NCI-H82 (cell line): Measurements from ENCODE around the gene GMPPB.
A peak's percentile ranks its signal among the peaks of the same experiment; 100 is the strongest.
"Not testable (repeated sequence)": the region's sequence is repeated elsewhere in the genome, so short reads cannot be mapped to it uniquely, and the experiment has no call there.

Experiments
- DNase-seq: peaks from one replicate; lab custom pipeline; 2025; lab: John Stamatoyannopoulos, UW

The GMPPB gene

GRCh38 chr3:49713336-49714105 is 10.2 kb downstream of the GMPPB start:
- DNase-seq, result no peak

- no peak for DNase-seq
Measured at GRCh38 chr3:49712631-49713317, 11.0 kb downstream of the GMPPB start.

GRCh38 chr3:49712166-49712565 is 11.6 kb downstream of the GMPPB start:
- no peak for DNase-seq

DNA sequence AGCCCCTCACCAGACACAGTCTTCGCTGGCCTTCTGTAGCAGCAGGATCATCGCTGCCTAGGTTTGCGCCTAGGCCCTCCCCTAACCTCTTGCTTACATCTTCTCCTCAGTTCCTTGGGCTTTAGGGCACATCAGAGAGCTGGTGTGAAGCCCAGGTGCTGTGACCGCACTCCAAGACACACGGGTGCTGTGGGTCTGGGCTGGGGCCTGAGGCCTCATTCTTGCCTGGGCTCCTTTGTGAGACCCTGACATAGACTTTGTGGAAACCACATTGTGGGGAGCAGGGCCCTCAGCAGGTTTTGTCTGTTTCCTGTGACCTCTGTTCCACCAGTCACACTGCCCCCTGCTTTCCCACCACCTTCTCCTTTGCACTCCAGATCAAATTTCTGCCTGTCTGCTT is 12.3 kb downstream of the GMPPB start:
- DNase-seq, result no peak

- DNase-seq, result no peak
Measured at GRCh38 chr3:49709852-49710251, 13.9 kb downstream of the GMPPB start.

- no peak for DNase-seq
Measured at GRCh38 chr3:49707113-49707480, 16.7 kb downstream of the GMPPB start.

DNA sequence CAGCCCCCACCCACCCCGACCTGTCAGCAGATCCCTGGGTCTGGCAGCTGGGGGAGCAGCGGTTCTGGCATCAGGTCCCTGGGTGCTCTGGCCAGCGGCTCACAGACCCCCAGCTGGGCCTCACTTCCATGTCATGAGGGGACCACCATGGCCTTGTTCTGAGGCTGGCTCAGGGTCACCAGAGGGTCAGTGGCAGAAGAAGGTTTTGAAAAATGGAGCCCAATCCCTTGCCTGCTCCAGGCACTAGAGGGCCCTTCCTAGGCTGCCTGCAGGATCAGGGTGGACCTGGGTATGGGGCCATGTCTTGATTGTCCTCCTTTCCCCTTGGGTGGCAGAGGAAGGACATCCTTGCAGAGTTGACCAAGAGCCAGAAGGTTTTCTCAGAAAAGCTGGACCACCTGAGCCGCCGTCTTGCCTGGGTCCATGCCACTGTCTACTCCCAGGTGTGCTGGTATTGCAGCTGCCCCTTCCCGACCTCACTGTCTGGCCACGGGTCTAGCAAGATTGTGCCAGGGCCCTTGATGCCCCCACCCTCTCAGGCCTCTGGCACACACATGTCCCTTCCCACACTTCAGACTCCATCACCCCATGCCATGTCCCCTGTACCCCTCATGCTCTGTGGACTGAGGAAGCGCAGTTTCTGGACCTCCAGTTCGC is 17.2 kb downstream of the GMPPB start:
- no peak for DNase-seq

- no peak for DNase-seq
Measured at GRCh38 chr3:49705390-49705960, 18.3 kb downstream of the GMPPB start.

GRCh38 chr3:49704629-49705028 is 19.1 kb downstream of the GMPPB start:
- no peak for DNase-seq

DNA sequence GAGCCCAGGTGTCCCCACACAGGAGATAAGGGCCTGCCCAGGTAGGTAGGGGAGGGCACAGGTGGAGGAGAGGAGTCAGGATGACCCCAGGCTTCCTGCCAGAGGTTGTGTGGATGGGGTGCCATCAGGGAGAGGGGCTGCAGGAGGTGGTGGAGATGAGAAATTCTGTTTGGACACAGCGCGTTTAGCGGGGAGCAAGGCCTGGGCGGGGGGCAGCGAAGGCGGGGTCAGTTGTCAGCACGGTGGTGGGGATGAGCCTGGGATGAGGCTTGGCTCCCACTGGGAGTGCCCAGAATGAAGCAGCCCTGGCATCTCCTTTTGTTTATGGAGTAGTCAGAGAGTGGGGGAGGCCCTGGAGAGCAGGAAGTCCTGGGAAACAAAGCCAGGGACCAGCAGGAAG is 19.8 kb downstream of the GMPPB start:
- no peak for DNase-seq

GRCh38 chr3:49703443-49703927 is 20.3 kb downstream of the GMPPB start:
- DNase-seq, result peak; percentile 77

- no peak for DNase-seq
Measured at GRCh38 chr3:49702672-49703071, 21.1 kb downstream of the GMPPB start.

DNA sequence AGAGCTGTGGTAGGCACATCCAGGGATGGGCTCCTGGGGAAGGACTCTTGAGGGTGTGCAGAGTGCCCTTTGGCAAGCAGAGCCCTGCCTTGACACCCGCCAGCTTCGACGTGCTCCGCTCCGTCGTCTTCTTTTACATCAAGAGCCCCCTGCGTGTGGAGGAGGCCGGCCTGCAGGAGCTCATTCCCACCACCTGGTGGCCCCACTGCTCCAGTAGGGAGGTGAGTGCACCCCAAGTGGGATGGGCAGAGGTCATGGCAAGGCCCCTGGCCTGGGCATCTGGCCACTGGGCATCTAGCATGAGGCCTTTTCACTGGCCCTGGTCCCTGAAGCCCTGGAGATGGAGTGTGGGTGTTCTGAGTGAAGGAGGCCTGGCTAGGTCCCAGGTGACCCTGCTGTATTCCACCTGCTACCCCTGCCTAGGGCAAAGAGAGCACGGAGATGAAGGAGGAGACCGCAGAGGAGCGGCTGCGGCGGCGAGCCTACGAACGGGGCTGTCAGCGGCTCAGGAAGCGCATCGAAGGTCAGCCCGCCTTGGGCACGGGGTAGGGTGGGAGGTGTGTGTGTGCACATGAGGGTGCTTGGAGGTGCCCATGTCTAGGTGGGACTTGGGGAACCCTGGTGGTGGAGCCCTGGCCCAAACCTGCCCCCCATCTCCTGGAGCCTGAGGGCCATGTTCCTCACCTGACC is 22.2 kb downstream of the GMPPB start:
- DNase-seq, result peak; percentile 7

GRCh38 chr3:49700453-49701128 is 23.2 kb downstream of the GMPPB start:
- no peak for DNase-seq

DNA sequence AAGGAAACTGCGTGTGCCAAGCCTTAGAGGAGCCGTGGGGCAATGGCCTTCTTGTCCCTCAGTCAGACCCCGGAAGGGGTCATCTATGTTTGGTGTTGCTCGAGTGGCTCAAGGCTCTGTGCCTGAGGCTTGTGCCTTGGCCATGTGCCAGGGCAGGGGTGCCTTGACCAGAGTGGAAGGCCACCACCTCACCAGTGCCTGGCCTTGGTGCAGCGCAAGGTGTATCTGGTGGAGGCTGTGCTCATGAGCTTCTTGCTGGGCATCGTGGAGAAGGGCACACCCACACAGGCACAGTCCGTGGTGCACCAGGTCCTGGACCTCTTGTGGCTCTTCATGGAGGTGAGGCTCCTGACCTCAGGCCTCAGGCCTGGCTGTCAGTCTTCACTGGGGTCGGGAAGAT is 23.7 kb downstream of the GMPPB start:
- DNase-seq, result no peak

DNA sequence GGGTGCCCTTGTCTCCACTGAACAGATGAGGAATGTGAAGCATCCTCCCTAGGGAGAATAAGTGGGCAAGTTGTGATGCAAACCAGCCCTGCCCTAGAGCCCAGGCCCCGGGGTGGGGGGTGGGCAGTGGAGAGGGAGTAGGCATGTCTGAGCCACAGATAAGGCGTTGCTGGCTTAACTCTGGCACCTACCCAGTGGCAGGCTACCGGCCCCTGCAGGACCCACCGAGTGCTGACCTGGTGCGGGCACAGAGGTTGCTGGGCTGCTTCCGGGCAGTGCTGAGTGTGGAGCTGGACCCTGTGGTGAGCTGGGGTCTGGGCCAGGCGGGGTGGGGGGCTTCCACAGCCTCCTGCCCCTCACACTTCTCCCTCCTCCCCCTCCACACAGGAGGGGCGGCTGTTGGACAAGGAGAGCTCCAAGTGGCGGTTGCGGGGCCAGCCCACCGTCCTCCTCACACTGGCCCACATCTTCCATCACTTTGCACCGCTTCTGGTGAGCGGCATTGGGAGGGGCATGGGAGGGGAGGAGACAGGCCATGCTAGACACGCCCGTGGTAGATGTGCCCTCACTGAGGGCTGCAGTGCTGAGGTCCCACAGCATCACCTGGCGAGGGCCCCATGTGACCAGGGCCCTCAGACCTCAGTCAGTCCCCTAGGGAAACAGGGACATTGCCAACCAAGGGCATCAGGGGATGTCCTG is 24.3 kb downstream of the GMPPB start:
- no peak for DNase-seq

GRCh38 chr3:49695350-49696015 is 28.3 kb downstream of the GMPPB start:
- DNase-seq, result not testable (repeated sequence)

- not testable (repeated sequence) for DNase-seq
Measured at GRCh38 chr3:49694409-49695070, 29.2 kb downstream of the GMPPB start.

DNA sequence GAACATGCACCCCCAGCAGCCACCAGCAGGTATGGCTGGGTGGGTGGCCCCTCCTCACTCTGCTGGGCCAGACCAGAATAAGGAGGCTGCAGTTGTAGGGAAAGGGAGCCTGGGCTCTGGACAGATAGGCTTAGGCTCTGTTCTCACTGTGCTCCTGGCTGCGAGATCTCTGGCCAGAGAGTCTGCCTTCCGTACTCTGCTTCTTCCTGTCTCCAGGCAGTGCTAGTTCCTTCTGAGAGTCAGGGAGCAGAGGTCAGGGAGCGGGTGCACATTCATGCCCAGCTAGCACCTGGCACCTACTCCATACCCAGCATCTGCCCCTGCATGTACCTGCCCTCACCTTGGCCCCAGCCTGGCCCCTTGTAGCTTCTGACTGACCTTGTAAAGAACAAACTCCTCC is 32.3 kb downstream of the GMPPB start:
- DNase-seq, result not testable (repeated sequence)

- DNase-seq, result not testable (repeated sequence)
Measured at GRCh38 chr3:49690856-49691255, 32.9 kb downstream of the GMPPB start.
